ENCODE measurements around the gene CDKL1.

CDKL1 gene

GRCh38 chr14:50348933-50349332, 47.7 kb downstream of the CDKL1 start:
- TF ChIP-seq USF1 (IDR thresholded peaks at IDR 0.05): no peak
- no peak for TF ChIP-seq ZBTB7A (IDR thresholded peaks at IDR 0.05; ENCODE audit: low read depth)
- no peak for TF ChIP-seq CREB1 (IDR thresholded peaks at IDR 0.05; ENCODE audit: low read depth)
- TF ChIP-seq MAX (IDR thresholded peaks at IDR 0.05): no peak
- no peak for TF ChIP-seq EP300 (IDR thresholded peaks at IDR 0.05; ENCODE audit: borderline replicate concordance)
- no peak for TF ChIP-seq CEBPB (IDR thresholded peaks at IDR 0.05)
- TF ChIP-seq TEAD4 (IDR thresholded peaks at IDR 0.05): no peak
- TF ChIP-seq EGR1 (IDR thresholded peaks at IDR 0.05): no peak
- no peak for TF ChIP-seq TAF1 (IDR thresholded peaks at IDR 0.05; ENCODE audit: low read depth)
- TF ChIP-seq RAD21 (IDR thresholded peaks at IDR 0.05; ENCODE audit: low read depth): no peak
- TF ChIP-seq, protein P1, sequence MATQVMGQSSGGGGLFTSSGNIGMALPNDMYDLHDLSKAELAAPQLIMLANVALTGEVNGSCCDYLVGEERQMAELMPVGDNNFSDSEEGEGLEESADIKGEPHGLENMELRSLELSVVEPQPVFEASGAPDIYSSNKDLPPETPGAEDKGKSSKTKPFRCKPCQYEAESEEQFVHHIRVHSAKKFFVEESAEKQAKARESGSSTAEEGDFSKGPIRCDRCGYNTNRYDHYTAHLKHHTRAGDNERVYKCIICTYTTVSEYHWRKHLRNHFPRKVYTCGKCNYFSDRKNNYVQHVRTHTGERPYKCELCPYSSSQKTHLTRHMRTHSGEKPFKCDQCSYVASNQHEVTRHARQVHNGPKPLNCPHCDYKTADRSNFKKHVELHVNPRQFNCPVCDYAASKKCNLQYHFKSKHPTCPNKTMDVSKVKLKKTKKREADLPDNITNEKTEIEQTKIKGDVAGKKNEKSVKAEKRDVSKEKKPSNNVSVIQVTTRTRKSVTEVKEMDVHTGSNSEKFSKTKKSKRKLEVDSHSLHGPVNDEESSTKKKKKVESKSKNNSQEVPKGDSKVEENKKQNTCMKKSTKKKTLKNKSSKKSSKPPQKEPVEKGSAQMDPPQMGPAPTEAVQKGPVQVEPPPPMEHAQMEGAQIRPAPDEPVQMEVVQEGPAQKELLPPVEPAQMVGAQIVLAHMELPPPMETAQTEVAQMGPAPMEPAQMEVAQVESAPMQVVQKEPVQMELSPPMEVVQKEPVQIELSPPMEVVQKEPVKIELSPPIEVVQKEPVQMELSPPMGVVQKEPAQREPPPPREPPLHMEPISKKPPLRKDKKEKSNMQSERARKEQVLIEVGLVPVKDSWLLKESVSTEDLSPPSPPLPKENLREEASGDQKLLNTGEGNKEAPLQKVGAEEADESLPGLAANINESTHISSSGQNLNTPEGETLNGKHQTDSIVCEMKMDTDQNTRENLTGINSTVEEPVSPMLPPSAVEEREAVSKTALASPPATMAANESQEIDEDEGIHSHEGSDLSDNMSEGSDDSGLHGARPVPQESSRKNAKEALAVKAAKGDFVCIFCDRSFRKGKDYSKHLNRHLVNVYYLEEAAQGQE (IDR thresholded peaks at IDR 0.05; ENCODE audit: low read depth): no peak
- no peak for TF ChIP-seq TCF12 (IDR thresholded peaks at IDR 0.05; ENCODE audit: low read depth)
- TF ChIP-seq YY1 (IDR thresholded peaks at IDR 0.05; ENCODE audit: low read depth): no peak
- TF ChIP-seq FOXM1 (IDR thresholded peaks at IDR 0.05; ENCODE audit: borderline replicate concordance, low read depth): no peak
- TF ChIP-seq NFIC (IDR thresholded peaks at IDR 0.05): no peak

DNA sequence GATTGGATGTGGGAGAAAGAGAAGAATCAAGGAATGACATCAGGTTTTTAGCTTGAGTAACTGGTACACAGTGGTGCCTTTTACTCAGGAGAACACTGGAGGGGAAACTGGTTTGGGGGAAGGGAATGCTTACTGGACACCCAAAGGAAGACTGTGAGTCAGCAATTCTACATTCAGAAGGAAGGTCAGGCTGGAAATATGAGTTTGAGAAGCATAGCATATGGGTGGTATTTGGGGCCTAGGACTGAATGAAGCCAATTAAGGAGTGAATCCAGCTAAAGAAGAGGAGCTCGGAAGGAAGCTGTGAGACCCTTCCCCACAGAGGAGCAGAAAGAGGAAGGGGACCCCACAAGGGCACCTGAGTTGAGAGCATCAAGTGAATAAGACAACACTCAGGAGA, 49.2 kb downstream of the CDKL1 start:
- TF ChIP-seq FOXM1 (IDR thresholded peaks at IDR 0.05; ENCODE audit: borderline replicate concordance, low read depth) (no peak), EGR1 (IDR thresholded peaks at IDR 0.05) (no peak), TAF1 (IDR thresholded peaks at IDR 0.05; ENCODE audit: low read depth) (no peak), TEAD4 (IDR thresholded peaks at IDR 0.05) (no peak), CREB1 (IDR thresholded peaks at IDR 0.05; ENCODE audit: low read depth) (no peak), EP300 (IDR thresholded peaks at IDR 0.05; ENCODE audit: borderline replicate concordance) (no peak), CEBPB (IDR thresholded peaks at IDR 0.05) (no peak), NFIC (IDR thresholded peaks at IDR 0.05) (no peak), TCF12 (IDR thresholded peaks at IDR 0.05; ENCODE audit: low read depth) (no peak), USF1 (IDR thresholded peaks at IDR 0.05) (no peak), ZBTB7A (IDR thresholded peaks at IDR 0.05; ENCODE audit: low read depth) (no peak), YY1 (IDR thresholded peaks at IDR 0.05; ENCODE audit: low read depth) (no peak), MAX (IDR thresholded peaks at IDR 0.05) (no peak), RAD21 (IDR thresholded peaks at IDR 0.05; ENCODE audit: low read depth) (no peak)
- TF ChIP-seq, protein P1 (IDR thresholded peaks at IDR 0.05; ENCODE audit: low read depth): no peak

- no peak for TF ChIP-seq FOXM1 (IDR thresholded peaks at IDR 0.05; ENCODE audit: borderline replicate concordance, low read depth)
- TF ChIP-seq, protein P1 (IDR thresholded peaks at IDR 0.05; ENCODE audit: low read depth): no peak
- TF ChIP-seq CREB1 (IDR thresholded peaks at IDR 0.05; ENCODE audit: low read depth): no peak
- TF ChIP-seq EP300 (IDR thresholded peaks at IDR 0.05; ENCODE audit: borderline replicate concordance): no peak
- TF ChIP-seq TEAD4 (IDR thresholded peaks at IDR 0.05): no peak
- TF ChIP-seq NFIC (IDR thresholded peaks at IDR 0.05): no peak
- no peak for TF ChIP-seq YY1 (IDR thresholded peaks at IDR 0.05; ENCODE audit: low read depth)
- TF ChIP-seq ZBTB7A (IDR thresholded peaks at IDR 0.05; ENCODE audit: low read depth): no peak
- no peak for TF ChIP-seq TAF1 (IDR thresholded peaks at IDR 0.05; ENCODE audit: low read depth)
- no peak for TF ChIP-seq USF1 (IDR thresholded peaks at IDR 0.05)
- no peak for TF ChIP-seq TCF12 (IDR thresholded peaks at IDR 0.05; ENCODE audit: low read depth)
Measured at GRCh38 chr14:50345846-50346422, 50.7 kb downstream of the CDKL1 start.
